C4-2B (cell line): ENCODE results near the gene BIRC2.

ENCODE experiments used
- ZFX ChIP-seq: fragments of 450-650 bp; IDR thresholded peaks from 2 replicates; pipeline ENCODE4 v1.6.1; 2017
- TF ChIP-seq, protein P1 (sequence below): fragments of 450-650 bp; conservative IDR thresholded peaks from 2 replicates; pipeline ENCODE4 v1.5.1; 2017; ENCODE audit warnings: mild to moderate bottlenecking

DNA sequence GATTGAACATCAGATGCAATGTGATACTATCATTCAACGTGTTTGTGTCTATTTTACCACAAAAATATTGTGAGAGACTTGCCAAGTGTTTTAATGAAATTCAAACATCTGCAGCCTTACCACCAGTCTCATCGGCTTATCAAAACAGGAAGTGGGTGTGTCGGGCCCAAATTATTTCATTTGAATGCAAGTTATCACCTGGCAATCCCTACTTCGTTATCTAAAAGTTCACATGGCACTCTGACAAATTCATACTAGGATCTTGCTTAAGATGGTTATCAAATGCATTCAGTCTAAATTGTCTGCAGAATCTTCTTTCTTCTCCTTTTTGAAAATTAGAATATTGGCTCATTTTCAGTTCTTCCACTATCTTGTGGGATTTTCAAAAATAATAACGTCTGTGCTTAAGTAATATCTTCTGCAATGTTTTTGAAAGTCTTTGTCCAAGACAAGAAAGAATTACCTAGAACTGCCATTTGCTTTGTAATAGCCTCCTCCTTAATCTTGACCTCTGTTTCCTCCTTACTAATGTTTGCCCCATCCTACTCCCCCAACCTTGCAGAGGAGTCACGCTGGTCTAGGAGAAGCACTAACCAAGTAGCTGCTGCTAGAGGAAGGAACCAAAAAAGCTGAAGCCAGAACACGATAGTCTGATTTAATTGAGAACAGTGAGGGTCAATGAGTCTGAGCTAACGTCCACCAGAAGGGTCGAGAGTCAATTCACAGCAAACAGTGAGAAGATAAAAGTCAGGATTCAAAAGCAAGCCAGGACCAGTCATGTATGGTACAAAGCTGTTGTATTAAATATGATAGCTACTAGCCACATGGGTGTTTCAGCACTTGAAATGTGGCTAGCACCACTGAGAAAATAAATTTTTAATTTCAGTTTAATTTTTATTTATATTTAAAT lies 39.9 kb upstream of the BIRC2 start:
- TF ChIP-seq, protein P1, sequence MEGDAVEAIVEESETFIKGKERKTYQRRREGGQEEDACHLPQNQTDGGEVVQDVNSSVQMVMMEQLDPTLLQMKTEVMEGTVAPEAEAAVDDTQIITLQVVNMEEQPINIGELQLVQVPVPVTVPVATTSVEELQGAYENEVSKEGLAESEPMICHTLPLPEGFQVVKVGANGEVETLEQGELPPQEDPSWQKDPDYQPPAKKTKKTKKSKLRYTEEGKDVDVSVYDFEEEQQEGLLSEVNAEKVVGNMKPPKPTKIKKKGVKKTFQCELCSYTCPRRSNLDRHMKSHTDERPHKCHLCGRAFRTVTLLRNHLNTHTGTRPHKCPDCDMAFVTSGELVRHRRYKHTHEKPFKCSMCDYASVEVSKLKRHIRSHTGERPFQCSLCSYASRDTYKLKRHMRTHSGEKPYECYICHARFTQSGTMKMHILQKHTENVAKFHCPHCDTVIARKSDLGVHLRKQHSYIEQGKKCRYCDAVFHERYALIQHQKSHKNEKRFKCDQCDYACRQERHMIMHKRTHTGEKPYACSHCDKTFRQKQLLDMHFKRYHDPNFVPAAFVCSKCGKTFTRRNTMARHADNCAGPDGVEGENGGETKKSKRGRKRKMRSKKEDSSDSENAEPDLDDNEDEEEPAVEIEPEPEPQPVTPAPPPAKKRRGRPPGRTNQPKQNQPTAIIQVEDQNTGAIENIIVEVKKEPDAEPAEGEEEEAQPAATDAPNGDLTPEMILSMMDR = no peak
- no peak for TF ChIP-seq ZFX
